Neural progenitor cell (in vitro differentiated cells): Measurements from ENCODE around the gene CDK18. TPM values are rescaled to one million over a fixed set of nuclear protein-coding genes. Genes with fewer than 3 reads are reported as not detected.

Source experiments
- DNase-seq: peaks from one replicate; pipeline ENCODE4 v3.0.0-alpha.2; 2016; ENCODE audit warnings: low spot score
- H2AFZ ChIP-seq: fragments of 200-600 bp; sonication (generic); replicated peaks from 2 replicates; pipeline ENCODE4 v1.6.1; 2016; ENCODE audit warnings: antibody characterized with exemption
- H3F3A ChIP-seq: fragments of 200-600 bp; sonication (generic); 2 replicates; pipeline ENCODE4 v1.6.1; 2016; ENCODE audit warnings: antibody characterized with exemption, low read depth
- H3K27ac ChIP-seq: fragments of 200-600 bp; sonication (generic); 2 replicates; pipeline ENCODE4 v1.5.1; 2016; ENCODE audit warnings: mild to moderate bottlenecking
- H3K27me3 ChIP-seq: fragments of 200-600 bp; sonication (generic); 2 replicates; pipeline ENCODE4 v1.6.1; 2016; ENCODE audit warnings: mild to moderate bottlenecking, moderate library complexity
- H3K36me3 ChIP-seq: fragments of 200-600 bp; sonication (generic); 2 replicates; pipeline ENCODE4 v1.5.1; 2016
- H3K4me1 ChIP-seq: fragments of 200-600 bp; sonication (generic); 2 replicates; pipeline ENCODE4 v1.6.1; 2016; ENCODE audit warnings: mixed run types
- H3K4me2 ChIP-seq: fragments of 200-600 bp; sonication (generic); 2 replicates; pipeline ENCODE4 v1.6.1; 2016
- H3K4me3 ChIP-seq: fragments of 200-600 bp; sonication (generic); 2 replicates; pipeline ENCODE4 v1.5.1; 2016
- H3K79me2 ChIP-seq: fragments of 200-600 bp; sonication (generic); 2 replicates; pipeline ENCODE4 v1.6.1; 2016; ENCODE audit warnings: low read depth
- H3K9ac ChIP-seq: fragments of 200-600 bp; sonication (generic); 2 replicates; pipeline ENCODE4 v1.6.1; 2016
- H3K9me3 ChIP-seq: fragments of 200-600 bp; sonication (generic); 2 replicates; pipeline ENCODE4 v1.5.1; 2016; ENCODE audit warnings: low read depth
- H4K20me1 ChIP-seq: fragments of 200-600 bp; sonication (generic); 2 replicates; pipeline ENCODE4 v1.6.1; 2016; ENCODE audit warnings: low read depth
- H3K27ac Mint-ChIP-seq: 3 replicates; pipeline ENCODE4 v1.8.0; 2021; ENCODE audit warnings: mixed read lengths
- H3K27me3 Mint-ChIP-seq: 2 replicates; pipeline ENCODE4 v1.8.0; 2022; ENCODE audit warnings: low read depth, mild to moderate bottlenecking, inconsistent platforms, moderate library complexity, mixed read lengths; ENCODE audit not compliant: insufficient read depth
- H3K36me3 Mint-ChIP-seq: 3 replicates; pipeline ENCODE4 v1.8.0; 2021; ENCODE audit warnings: mixed read lengths
- H3K4me1 Mint-ChIP-seq: 3 replicates; pipeline ENCODE4 v1.8.0; 2021; ENCODE audit warnings: mixed read lengths
- H3K4me3 Mint-ChIP-seq: 3 replicates; pipeline ENCODE4 v1.8.0; 2021; ENCODE audit warnings: mild to moderate bottlenecking, moderate library complexity, mixed read lengths
- H3K9me3 Mint-ChIP-seq: 3 replicates; pipeline ENCODE4 v1.8.0; 2020; ENCODE audit warnings: mixed read lengths
- EZH2 ChIP-seq: fragments of 200-600 bp; sonication (generic); IDR thresholded peaks from 2 replicates; pipeline ENCODE4 v1.6.1; 2017; ENCODE audit warnings: antibody characterized with exemption, mild to moderate bottlenecking, moderate library complexity
- EZH2phosphoT487 ChIP-seq: fragments of 200-600 bp; sonication (generic); IDR thresholded peaks from 2 replicates; pipeline ENCODE4 v1.6.1; 2017; ENCODE audit warnings: antibody characterized with exemption
- total RNA-seq: library from RNA; depleted of rRNA; stranded (reverse); fragments of >200 nt; gene quantifications from 2 replicates; pipeline ENCODE4 v1.2.3, GENCODE V29; 2015; ENCODE audit warnings: low replicate concordance
- TF ChIP-seq, protein P1 (sequence below): fragments of 200-600 bp; sonication (generic); IDR thresholded peaks from 2 replicates; pipeline ENCODE4 v1.5.1; 2017; ENCODE audit warnings: antibody characterized with exemption, mild to moderate bottlenecking

CDK18 gene
- total RNA-seq, 1 donor from 2014 or later = 14.1 TPM

DNA sequence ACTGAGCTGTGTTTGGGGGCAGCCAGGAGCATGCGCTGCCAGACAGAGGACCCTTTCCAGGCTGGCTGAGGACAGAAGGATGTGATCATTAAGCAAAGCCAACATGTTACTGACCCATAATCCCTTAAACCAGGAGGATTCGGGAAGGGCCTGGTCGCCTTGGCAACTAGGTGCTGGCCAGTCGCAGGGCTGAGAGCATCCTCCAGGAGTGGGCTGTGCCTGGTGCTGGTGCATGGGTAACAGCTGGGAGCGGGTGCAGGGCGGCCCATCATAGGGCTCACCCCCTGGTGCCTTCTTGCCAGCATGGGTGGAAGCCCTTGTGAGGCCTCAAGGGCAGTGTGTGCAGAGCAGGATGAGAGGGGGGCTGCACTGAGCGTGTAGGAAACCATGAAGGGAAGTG lies 17.2 kb downstream of the CDK18 start:
- H3K36me3 Mint-ChIP-seq = no peaks in the 10 kb centered on the region
- peak; percentile 47 for DNase-seq
- Histone ChIP-seq H3K9ac (no peak overlapping the region), H3F3A (no peaks in the 10 kb centered on the region), H3K36me3 (no peaks in the 10 kb centered on the region), H3K4me3 (no peak overlapping the region), H3K27ac (no peak overlapping the region), H3K27me3 (no peaks in the 10 kb centered on the region), H2AFZ (no peak overlapping the region), H3K4me2 (no peak overlapping the region), H3K9me3 (no peaks in the 10 kb centered on the region), H3K79me2 (no peaks in the 10 kb centered on the region), H4K20me1 (peaks cover 37% of the 10 kb centered on the region), H3K4me1 (no peaks in the 10 kb centered on the region)
- no peak overlapping the region for H3K4me3 Mint-ChIP-seq
- H3K9me3 Mint-ChIP-seq = no peaks in the 10 kb centered on the region
- TF ChIP-seq, protein P1, sequence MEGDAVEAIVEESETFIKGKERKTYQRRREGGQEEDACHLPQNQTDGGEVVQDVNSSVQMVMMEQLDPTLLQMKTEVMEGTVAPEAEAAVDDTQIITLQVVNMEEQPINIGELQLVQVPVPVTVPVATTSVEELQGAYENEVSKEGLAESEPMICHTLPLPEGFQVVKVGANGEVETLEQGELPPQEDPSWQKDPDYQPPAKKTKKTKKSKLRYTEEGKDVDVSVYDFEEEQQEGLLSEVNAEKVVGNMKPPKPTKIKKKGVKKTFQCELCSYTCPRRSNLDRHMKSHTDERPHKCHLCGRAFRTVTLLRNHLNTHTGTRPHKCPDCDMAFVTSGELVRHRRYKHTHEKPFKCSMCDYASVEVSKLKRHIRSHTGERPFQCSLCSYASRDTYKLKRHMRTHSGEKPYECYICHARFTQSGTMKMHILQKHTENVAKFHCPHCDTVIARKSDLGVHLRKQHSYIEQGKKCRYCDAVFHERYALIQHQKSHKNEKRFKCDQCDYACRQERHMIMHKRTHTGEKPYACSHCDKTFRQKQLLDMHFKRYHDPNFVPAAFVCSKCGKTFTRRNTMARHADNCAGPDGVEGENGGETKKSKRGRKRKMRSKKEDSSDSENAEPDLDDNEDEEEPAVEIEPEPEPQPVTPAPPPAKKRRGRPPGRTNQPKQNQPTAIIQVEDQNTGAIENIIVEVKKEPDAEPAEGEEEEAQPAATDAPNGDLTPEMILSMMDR = no peak
- TF ChIP-seq EZH2phosphoT487 (no peak), EZH2 (no peak)
- peak overlapping the region; percentile 42 for H3K27ac Mint-ChIP-seq
- peaks cover 10% of the 10 kb centered on the region for H3K27me3 Mint-ChIP-seq
- peaks cover 29% of the 10 kb centered on the region for H3K4me1 Mint-ChIP-seq

DNA sequence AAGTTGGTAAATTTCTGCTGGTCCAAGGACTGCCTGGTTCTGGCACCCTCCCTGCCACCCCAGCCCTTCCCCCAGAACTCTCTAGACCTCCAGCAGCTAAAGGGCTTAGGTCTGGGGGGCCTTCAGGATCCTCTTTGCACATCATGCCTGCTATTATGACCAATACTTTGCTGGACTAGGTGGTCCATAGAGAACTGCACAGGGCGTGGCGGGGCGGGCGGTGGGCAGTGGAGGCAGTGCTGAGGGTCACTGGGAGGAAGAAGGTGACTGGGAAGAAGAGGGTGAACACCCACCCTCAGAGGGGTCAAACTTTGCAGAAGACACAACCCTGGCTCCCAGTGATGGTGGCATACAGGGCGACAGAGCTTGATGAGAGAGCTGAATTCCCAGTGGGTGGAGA lies 18.2 kb downstream of the CDK18 start:
- Histone ChIP-seq H3K9me3 (no peaks in the 10 kb centered on the region), H3K9ac (no peak overlapping the region), H3K27ac (no peak overlapping the region), H4K20me1 (peaks cover 35% of the 10 kb centered on the region), H3K4me3 (no peak overlapping the region), H3K27me3 (no peaks in the 10 kb centered on the region), H3K4me1 (no peaks in the 10 kb centered on the region), H3F3A (no peaks in the 10 kb centered on the region), H3K79me2 (no peaks in the 10 kb centered on the region), H3K36me3 (no peaks in the 10 kb centered on the region), H2AFZ (no peak overlapping the region), H3K4me2 (no peak overlapping the region)
- Mint-ChIP-seq H3K9me3 (no peaks in the 10 kb centered on the region), H3K4me1 (peaks cover 29% of the 10 kb centered on the region), H3K27me3 (peaks cover 12% of the 10 kb centered on the region), H3K36me3 (no peaks in the 10 kb centered on the region), H3K27ac (no peak overlapping the region), H3K4me3 (no peak overlapping the region)
- no peak for DNase-seq
- TF ChIP-seq EZH2 (no peak), EZH2phosphoT487 (no peak)
- TF ChIP-seq, protein P1 = no peak

DNA sequence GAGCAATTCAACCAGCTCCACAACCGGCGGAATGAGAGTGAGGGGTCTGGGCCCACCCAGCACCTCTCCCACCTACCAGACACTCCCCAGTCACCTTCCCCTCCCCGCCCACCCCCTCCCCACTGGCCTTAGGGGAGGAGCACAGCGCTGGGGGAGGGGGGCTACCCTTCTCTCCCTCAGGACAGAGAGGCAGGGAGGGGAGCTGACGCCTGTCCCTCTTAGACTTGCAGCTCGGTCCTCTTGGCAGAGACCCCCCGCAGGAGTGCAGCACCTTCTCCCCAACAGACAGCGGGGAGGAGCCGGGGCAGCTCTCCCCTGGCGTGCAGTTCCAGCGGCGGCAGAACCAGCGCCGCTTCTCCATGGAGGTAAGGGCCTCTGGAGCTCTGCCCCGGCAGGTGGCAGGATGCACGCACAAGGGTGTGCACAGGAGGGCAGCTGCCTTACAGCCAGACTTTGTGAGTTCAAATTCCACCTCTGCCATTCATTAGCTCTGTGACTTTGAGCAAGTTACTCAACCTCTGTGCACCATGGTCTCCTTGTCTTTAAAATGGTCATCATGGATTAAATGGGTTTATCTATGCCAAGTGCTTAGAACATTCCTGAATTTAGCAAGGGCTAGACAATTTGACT lies 18.9 kb downstream of the CDK18 start:
- TF ChIP-seq EZH2 = no peak
- TF ChIP-seq, protein P1 = no peak
- no peak for TF ChIP-seq EZH2phosphoT487
- no peak overlapping the region for H3K4me2 ChIP-seq

More for the DNA sequence above, 18.9 kb downstream of the CDK18 start:
- Histone ChIP-seq H2AFZ (no peak overlapping the region), H3K4me3 (no peak overlapping the region), H3K36me3 (no peaks in the 10 kb centered on the region), H3K9ac (no peak overlapping the region), H3K4me1 (no peaks in the 10 kb centered on the region), H3K9me3 (no peaks in the 10 kb centered on the region), H3K79me2 (no peaks in the 10 kb centered on the region), H3K27me3 (no peaks in the 10 kb centered on the region), H3K27ac (no peak overlapping the region), H3F3A (no peaks in the 10 kb centered on the region), H4K20me1 (peaks cover 28% of the 10 kb centered on the region)
- Mint-ChIP-seq H3K27ac (no peak overlapping the region), H3K36me3 (no peaks in the 10 kb centered on the region), H3K4me1 (peaks cover 30% of the 10 kb centered on the region), H3K27me3 (peaks cover 14% of the 10 kb centered on the region), H3K9me3 (no peaks in the 10 kb centered on the region), H3K4me3 (no peak overlapping the region)
- no peak for DNase-seq
